NCI-H2196 treated with DMSO at 0.1 percent for 48 hours (cell line): Measurements from ENCODE around the gene POGLUT2.

Experiments
- DNase-seq: peaks from one replicate; lab custom pipeline; 2025; ENCODE audit not compliant: unreplicated experiment; lab: John Stamatoyannopoulos, UW

Gene POGLUT2

GRCh38 chr13:102770435-102770834 is 28.3 kb downstream of the POGLUT2 start:
- no peak for DNase-seq

GRCh38 chr13:102769679-102770078 is 29.1 kb downstream of the POGLUT2 start:
- no peak for DNase-seq

- DNase-seq = no peak
Measured at GRCh38 chr13:102768909-102769308, 29.9 kb downstream of the POGLUT2 start.

- no peak for DNase-seq
Measured at GRCh38 chr13:102763741-102764140, 35.0 kb downstream of the POGLUT2 start.

GRCh38 chr13:102761071-102761470 is 37.7 kb downstream of the POGLUT2 start:
- no peak for DNase-seq

GRCh38 chr13:102758842-102759241 is 39.9 kb downstream of the POGLUT2 start:
- DNase-seq = no peak

GRCh38 chr13:102757006-102757405 is 41.8 kb downstream of the POGLUT2 start:
- DNase-seq = no peak

- DNase-seq = no peak
Measured at GRCh38 chr13:102751886-102752285, 46.9 kb downstream of the POGLUT2 start.

- DNase-seq = no peak
Measured at GRCh38 chr13:102742506-102742905, 56.3 kb downstream of the POGLUT2 start.

GRCh38 chr13:102742101-102742500 is 56.7 kb downstream of the POGLUT2 start:
- DNase-seq = no peak
